Liver (tissue), 9 donors: ENCODE results near the gene CFAP70. TPM values are rescaled to one million over a fixed set of nuclear protein-coding genes. Genes with fewer than 3 reads are reported as not detected.

Experiments
- DNase-seq: peaks from one replicate; pipeline ENCODE4 v3.0.0-alpha.2; 2017; ENCODE audit warnings: low spot score
- H3K27ac ChIP-seq, 2 donors: one replicate each; pipeline ENCODE4 v1.7.0; 2013; ENCODE audit warnings: inconsistent platforms in 2 of 2, low read length in 2 of 2, control low read depth in 1 of 2, low read depth in 1 of 2, mild to moderate bottlenecking in 1 of 2
- H3K27me3 ChIP-seq, 4 donors: one replicate each; pipeline versions ENCODE4 v1.6.1 to v1.7.0; 2013; ENCODE audit warnings: low read length in 3 of 4, inconsistent platforms in 1 of 4, mild to moderate bottlenecking in 1 of 4, moderate library complexity in 1 of 4; ENCODE audit not compliant: control insufficient read depth in 4 of 4, insufficient read depth in 4 of 4
- H3K36me3 ChIP-seq, 4 donors: one replicate each; pipeline versions ENCODE4 v1.6.1 to v1.7.0; 2013; ENCODE audit warnings: low read length in 3 of 4, mild to moderate bottlenecking in 3 of 4, low read depth in 1 of 4, moderate library complexity in 1 of 4; ENCODE audit not compliant: control insufficient read depth in 4 of 4, insufficient read depth in 3 of 4
- H3K4me1 ChIP-seq, 4 donors: one replicate each; pipeline versions ENCODE4 v1.6.1 to v1.7.0; 2013; ENCODE audit warnings: low read length in 3 of 4, mild to moderate bottlenecking in 3 of 4, moderate library complexity in 1 of 4; ENCODE audit not compliant: control insufficient read depth in 4 of 4, insufficient read depth in 4 of 4
- H3K4me3 ChIP-seq, 3 donors: one replicate each; pipeline versions ENCODE4 v1.6.1 to v1.7.0; 2013; ENCODE audit warnings: low read length in 3 of 3, control low read depth in 1 of 3, low read depth in 1 of 3, mild to moderate bottlenecking in 1 of 3
- H3K9ac ChIP-seq, 2 donors: one replicate each; pipeline ENCODE4 v1.7.0; 2013; ENCODE audit warnings: low read length in 2 of 2, mild to moderate bottlenecking in 2 of 2, moderate library complexity in 2 of 2, control low read depth in 1 of 2, low read depth in 1 of 2
- H3K9me3 ChIP-seq, 4 donors: one replicate each; pipeline versions ENCODE4 v1.6.1 to v1.7.0; 2013; ENCODE audit warnings: low read length in 3 of 4; ENCODE audit not compliant: control insufficient read depth in 4 of 4
- ATF3 ChIP-seq: IDR thresholded peaks from 2 replicates; pipeline ENCODE4 v1.6.1; 2016; ENCODE audit warnings: antibody characterized with exemption
- CTCF ChIP-seq: fragments of 150-350 bp; IDR thresholded peaks from 2 replicates; pipeline ENCODE4 v1.5.1; 2017; ENCODE audit warnings: improper control_type of control experiment, low read depth, low read length; ENCODE audit not compliant: missing input control
- EGR1 ChIP-seq, 2 donors: IDR thresholded peaks; 2 replicates each; pipeline ENCODE4 v1.6.1; 2016 to 2018; ENCODE audit warnings: antibody characterized with exemption in 2 of 2, low read depth in 2 of 2
- FOXA1 ChIP-seq: IDR thresholded peaks from 2 replicates; pipeline ENCODE4 v1.6.1; 2016; ENCODE audit warnings: antibody characterized with exemption
- FOXA2 ChIP-seq: IDR thresholded peaks from 2 replicates; pipeline ENCODE4 v1.6.1; 2016; ENCODE audit warnings: antibody characterized with exemption
- GABPA ChIP-seq, 2 donors: IDR thresholded peaks in 1 of 2; conservative IDR thresholded peaks in 1 of 2; 2 replicates each; pipeline ENCODE4 v1.6.1; 2016; ENCODE audit warnings: antibody characterized with exemption in 2 of 2, mild to moderate bottlenecking in 1 of 2, moderate library complexity in 1 of 2
- HNF4A ChIP-seq, 2 donors: conservative IDR thresholded peaks; 2 replicates each; pipeline ENCODE4 v1.6.1; 2016; ENCODE audit warnings: antibody characterized with exemption in 2 of 2, mild to moderate bottlenecking in 2 of 2
- HNF4G ChIP-seq: IDR thresholded peaks from 2 replicates; pipeline ENCODE4 v1.6.1; 2016; ENCODE audit warnings: antibody characterized with exemption
- JUND ChIP-seq, 2 donors: IDR thresholded peaks; 2 replicates each; pipeline ENCODE4 v1.6.1; 2016; ENCODE audit warnings: antibody characterized with exemption in 2 of 2
- MAX ChIP-seq: IDR thresholded peaks from 2 replicates; pipeline ENCODE4 v1.6.1; 2016; ENCODE audit warnings: antibody characterized with exemption
- NR2F2 ChIP-seq: IDR thresholded peaks from 2 replicates; pipeline ENCODE4 v1.6.1; 2016; ENCODE audit warnings: antibody characterized with exemption
- RAD21 ChIP-seq, 2 donors: IDR thresholded peaks; 2 replicates each; pipeline ENCODE4 v1.6.1; 2016; ENCODE audit warnings: antibody characterized with exemption in 2 of 2, mild to moderate bottlenecking in 2 of 2
- REST ChIP-seq: IDR thresholded peaks from 2 replicates; pipeline ENCODE4 v1.6.1; 2016; ENCODE audit warnings: antibody characterized with exemption, mild to moderate bottlenecking
- RXRA ChIP-seq, 2 donors: IDR thresholded peaks; 2 replicates each; pipeline ENCODE4 v1.6.1; 2017 to 2018; ENCODE audit warnings: antibody characterized with exemption in 2 of 2, mild to moderate bottlenecking in 1 of 2
- SP1 ChIP-seq: IDR thresholded peaks from 2 replicates; pipeline ENCODE4 v1.6.1; 2018; ENCODE audit warnings: antibody characterized with exemption, mild to moderate bottlenecking
- TAF1 ChIP-seq: conservative IDR thresholded peaks from 2 replicates; pipeline ENCODE4 v1.6.1; 2016; ENCODE audit warnings: antibody characterized with exemption, mild to moderate bottlenecking
- YY1 ChIP-seq: IDR thresholded peaks from 2 replicates; pipeline ENCODE4 v1.6.1; 2016; ENCODE audit warnings: antibody characterized with exemption, mild to moderate bottlenecking
- ZBTB33 ChIP-seq: IDR thresholded peaks from 2 replicates; pipeline ENCODE4 v1.6.1; 2016; ENCODE audit warnings: antibody characterized with exemption
- WGBS: extraction: QIAGEN DNeasy Blood & Tissue Kit; methylation state at CpG from one replicate; pipeline ENCODE4 v1.1.7; 2013; 5-methylcytosine and 5-hydroxymethylcytosine counted together
- polyA plus RNA-seq, 2 donors: library from polyadenylated mRNA; stranded (reverse) in 1 of 2; unstranded in 1 of 2; fragments of 200-250 nt in 1 of 2; fragments of >200 nt in 1 of 2; fragmentation: Nextera tagmentation in 1 of 2; extraction: Ambion mirVana in 1 of 2; gene quantifications; one replicate each; pipeline versions ENCODE4 v1.2.1 to v1.2.3, GENCODE V29; 2013 to 2015
- total RNA-seq, 2 donors: library from RNA; depleted of rRNA; stranded (reverse); fragments of >200 nt; gene quantifications; one replicate each; pipeline ENCODE4 v1.2.3, GENCODE V29; 2014
- donor health status: healthy.
- donor health status: healthy.
- donor health status: healthy.
- donor health status: healthy.
- donor health status: healthy.

CFAP70 gene
- total and polyA plus RNA-seq, 4 donors = 0.46 to 2.3 (median 0.80) TPM

- Histone ChIP-seq H3K4me1 (no peaks in the 10 kb centered on the region), H3K36me3 (peaks cover 22 to 69% (median 58%) of the 10 kb centered on the region in 4 donors), H3K27ac (no peak overlapping the region), H3K27me3 (no peaks in the 10 kb centered on the region), H3K4me3 (no peak overlapping the region), H3K9ac (no peak overlapping the region), H3K9me3 (no peaks in the 10 kb centered on the region)
- 90% methylated on average over 3 of the region's 3 CpGs for WGBS
- no peak for DNase-seq
- no peak for TF ChIP-seq NR2F2
- no peak for TF ChIP-seq EGR1 (IDR thresholded peaks at IDR 0.05; ENCODE audit: low read depth in 2 of 2)
- no peak for TF ChIP-seq REST
- TF ChIP-seq HNF4A (conservative IDR thresholded peaks at IDR 0.05) = no peak
- TF ChIP-seq HNF4G = no peak
- TF ChIP-seq TAF1 = no peak
- TF ChIP-seq YY1 = no peak
- no peak for TF ChIP-seq FOXA2
- TF ChIP-seq FOXA1 = no peak
- TF ChIP-seq RXRA (IDR thresholded peaks at IDR 0.05) = no peak
- TF ChIP-seq JUND (IDR thresholded peaks at IDR 0.05) = no peak
- no peak for TF ChIP-seq ATF3
- TF ChIP-seq MAX = no peak
- no peak for TF ChIP-seq ZBTB33
- no peak for TF ChIP-seq CTCF
- TF ChIP-seq GABPA (IDR thresholded peaks at IDR 0.05 in 1 of 2, conservative IDR thresholded peaks at IDR 0.05 in 1 of 2) = no peak
- TF ChIP-seq RAD21 (IDR thresholded peaks at IDR 0.05) = no peak
- no peak for TF ChIP-seq SP1
Observed at GRCh38 chr10:73376679-73377078, 18.0 kb upstream of the CFAP70 start.
